Thyroid gland (tissue), 4 donors: ENCODE results near the gene KLK5. TPM values are rescaled to one million over a fixed set of nuclear protein-coding genes. Genes with fewer than 3 reads are reported as not detected.
"Not testable (repeated sequence)": the region's sequence is repeated elsewhere in the genome, so short reads cannot be mapped to it uniquely, and the experiment has no call there.

ENCODE experiments used
- DNase-seq, 2 donors: peaks; one replicate each; pipeline ENCODE4 v3.0.0-alpha.2; 2019
- H3K27ac ChIP-seq, 3 donors: fragments of 200-600 bp; sonication (generic); 1 replicate in 2 of 3; 2 replicates in 1 of 3; pipeline ENCODE4 v1.5.1; 2016 to 2019; ENCODE audit warnings: mild to moderate bottlenecking in 1 of 3, moderate library complexity in 1 of 3
- H3K27me3 ChIP-seq: fragments of 200-600 bp; sonication (generic); one replicate; pipeline ENCODE4 v1.5.1; 2019
- H3K36me3 ChIP-seq, 2 donors: fragments of 200-600 bp; sonication (generic); one replicate each; pipeline ENCODE4 v1.5.1; 2016 to 2019
- H3K4me1 ChIP-seq, 2 donors: fragments of 200-600 bp; sonication (generic); one replicate each; pipeline ENCODE4 v1.5.1; 2017 to 2019
- H3K4me3 ChIP-seq, 3 donors: fragments of 200-600 bp; sonication (generic); replicated peaks in 1 of 3; 1 replicate in 2 of 3; 2 replicates in 1 of 3; pipeline ENCODE4 v1.5.1; 2016; ENCODE audit warnings: mild to moderate bottlenecking in 1 of 3
- H3K9me3 ChIP-seq: fragments of 200-600 bp; sonication (generic); one replicate; pipeline ENCODE4 v1.5.1; 2017
- CTCF ChIP-seq, 6 experiments: fragments of 200-600 bp in 3 of 6; fragments of 450-650 bp in 3 of 6; sonication (generic) in 3 of 6; IDR thresholded peaks; one replicate each; pipeline ENCODE4 v1.5.1; 2016 to 2019; ENCODE audit warnings: antibody characterized with exemption in 6 of 6, mild to moderate bottlenecking in 2 of 6, inconsistent platforms in 1 of 6, moderate library complexity in 1 of 6
- POLR2A ChIP-seq, 2 donors: fragments of 450-650 bp; IDR thresholded peaks; one replicate each; pipeline ENCODE4 v1.6.1; 2017; ENCODE audit warnings: antibody characterized with exemption in 2 of 2, mild to moderate bottlenecking in 2 of 2, moderate library complexity in 1 of 2
- WGBS, 2 donors: methylation state at CpG; one replicate each; pipeline ENCODE4 v1.1.5; 2017; 5-methylcytosine and 5-hydroxymethylcytosine counted together
- intact Hi-C: fragments of 100-400 bp; cut with DNase I; formaldehyde crosslinking; loops from one replicate; pipeline ENCODE4 v1.15.1; 2023
- total RNA-seq, 4 donors: library from RNA; depleted of rRNA; stranded (reverse); fragments of >200 nt; gene quantifications; one replicate each; pipeline ENCODE4 v1.2.3, GENCODE V29; 2016

KLK5 gene
- total RNA-seq, 4 donors from 2014 or later, result 0.44 TPM; not detected in 3

GRCh38 chr19:50998686-50999085 is 45.8 kb upstream of the KLK5 start:
- Histone ChIP-seq H3K4me1 (no peaks in the 10 kb centered on the region), H3K27me3 (peaks cover 10% of the 10 kb centered on the region), H3K4me3 (no peak overlapping the region), H3K36me3 (no peaks in the 10 kb centered on the region), H3K9me3 (no peaks in the 10 kb centered on the region), H3K27ac (no peak overlapping the region)
- no peak for TF ChIP-seq CTCF (IDR thresholded peaks at IDR 0.05)
- WGBS, 2 donors, result 58 to 67% methylated on average over 4 of the region's 4 CpGs
- intact Hi-C loops, result no loop called here
- no peak for DNase-seq

GRCh38 chr19:50998061-50998460 is 45.2 kb upstream of the KLK5 start:
- Histone ChIP-seq H3K36me3 (no peaks in the 10 kb centered on the region), H3K9me3 (no peaks in the 10 kb centered on the region), H3K27me3 (peaks cover 10% of the 10 kb centered on the region), H3K4me1 (no peaks in the 10 kb centered on the region), H3K27ac (no peak overlapping the region), H3K4me3 (no peak overlapping the region)
- intact Hi-C loops, result no loop called here
- TF ChIP-seq CTCF (IDR thresholded peaks at IDR 0.05) (no peak), POLR2A (IDR thresholded peaks at IDR 0.05) (no peak)
- 71 to 77% methylated on average over 5 of the region's 5 CpGs for WGBS, 2 donors
- DNase-seq, result no peak

- no peak for DNase-seq
- H3K27me3 ChIP-seq, result no peaks in the 10 kb centered on the region
- intact Hi-C loops, result no loop called here
- WGBS, 2 donors, result 81 to 88% methylated on average over 2 of the region's 2 CpGs
- no peaks in the 10 kb centered on the region for H3K4me1 ChIP-seq
- TF ChIP-seq POLR2A (IDR thresholded peaks at IDR 0.05) (no peak), CTCF (IDR thresholded peaks at IDR 0.05) (no peak)
- H3K4me3 ChIP-seq, result no peak overlapping the region
- H3K9me3 ChIP-seq, result no peaks in the 10 kb centered on the region
- H3K36me3 ChIP-seq, result no peaks in the 10 kb centered on the region
- no peak overlapping the region for H3K27ac ChIP-seq
Observed at GRCh38 chr19:50994129-50994528, 41.3 kb upstream of the KLK5 start.

GRCh38 chr19:50992666-50993035 is 39.8 kb upstream of the KLK5 start:
- Histone ChIP-seq H3K9me3 (no peaks in the 10 kb centered on the region), H3K36me3 (no peaks in the 10 kb centered on the region), H3K4me3 (no peak overlapping the region), H3K27ac (no peak overlapping the region), H3K4me1 (no peaks in the 10 kb centered on the region), H3K27me3 (no peaks in the 10 kb centered on the region)
- no peak for TF ChIP-seq POLR2A (IDR thresholded peaks at IDR 0.05)
- no peak for TF ChIP-seq CTCF (IDR thresholded peaks at IDR 0.05)
- intact Hi-C loops, result no loop called here
- DNase-seq, result no peak
- WGBS, 2 donors, result 68 to 71% methylated on average over 2 of the region's 2 CpGs

GRCh38 chr19:50984416-50984815 is 31.6 kb upstream of the KLK5 start:
- intact Hi-C loops, H3K9me3 ChIP-seq, H3K36me3 ChIP-seq, H3K4me1 ChIP-seq, H3K4me3 ChIP-seq, H3K27me3 ChIP-seq, DNase-seq, H3K27ac ChIP-seq: not testable (repeated sequence)
- 83 to 85% methylated on average over 14 of the region's 14 CpGs for WGBS, 2 donors
